ENCODE measurements around the gene C3orf62. TPM values are rescaled to one million over a fixed set of nuclear protein-coding genes. Genes with fewer than 3 reads are reported as not detected.
"Not testable (repeated sequence)": the region's sequence is repeated elsewhere in the genome, so short reads cannot be mapped to it uniquely, and the experiment has no call there.

The C3orf62 gene
- total RNA-seq, 2 experiments from 2014 or later = 6.9 to 7.1 TPM

DNA sequence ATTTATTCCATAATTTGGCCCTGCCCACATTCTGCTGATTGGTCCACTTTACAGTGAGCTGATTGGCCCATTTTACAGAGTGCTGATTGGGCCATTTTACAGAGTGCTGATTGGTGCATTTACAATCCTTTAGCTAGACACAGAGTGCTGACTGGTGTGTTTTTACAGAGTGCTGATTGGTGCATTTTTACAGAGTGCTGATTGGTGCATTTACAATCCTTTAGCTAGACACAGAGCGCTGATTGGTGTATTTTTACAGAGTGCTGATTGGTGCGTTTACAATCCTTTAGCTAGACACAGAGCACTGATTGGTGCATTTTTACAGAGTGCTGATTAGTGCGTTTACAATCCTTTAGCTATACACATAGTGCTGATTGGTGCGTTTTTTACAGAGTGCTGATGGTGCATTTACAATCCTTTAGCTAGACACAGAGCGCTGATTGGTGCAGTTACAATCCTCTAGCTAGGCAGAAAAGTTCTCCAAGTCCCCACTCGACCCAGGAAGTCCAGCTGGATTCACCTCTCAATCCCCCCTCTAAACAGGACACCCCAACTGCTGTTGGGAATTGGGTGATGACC lies 56.0 kb downstream of the C3orf62 start:
- H3K27me3 Mint-ChIP-seq; POLR2A ChIA-PET; H3K36me3 Mint-ChIP-seq (ENCODE audit: low read depth); H3K4me3 Mint-ChIP-seq; H3K27ac Mint-ChIP-seq; DNase-seq; H3K4me1 Mint-ChIP-seq: not testable (repeated sequence)
- CTCF ChIA-PET = interaction anchor here (0.6 kb wide), 1 partner anchor 243 kb away, joined by 3 read pairs; no protein-coding TSS in a partner anchor
- H3K9me3 Mint-ChIP-seq = peaks cover 10% of the 10 kb centered on the region

DNA sequence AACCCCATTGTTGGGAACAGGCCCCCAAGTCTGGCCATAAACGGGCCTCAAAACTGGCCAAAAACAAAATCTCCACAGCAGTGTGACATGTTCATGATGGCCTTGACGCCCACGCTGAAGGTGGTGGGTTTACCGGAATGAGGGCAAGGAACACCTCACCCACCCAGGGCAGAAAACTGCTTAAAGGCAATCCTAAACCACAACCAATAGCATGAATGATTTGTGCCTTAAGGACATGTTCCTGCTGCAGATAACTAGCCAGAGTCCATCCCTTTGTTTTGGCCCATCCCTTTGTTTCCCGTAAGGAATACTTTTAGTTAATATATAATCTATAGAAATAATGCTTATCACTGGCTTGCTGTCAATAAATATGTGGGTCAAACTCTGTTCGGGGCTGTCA lies 57.9 kb downstream of the C3orf62 start:
- CTCF ChIA-PET = no interaction called here
- DNase-seq = no peak
- no peak overlapping the region for H3K4me3 Mint-ChIP-seq
- no peaks in the 10 kb centered on the region for H3K4me1 Mint-ChIP-seq
- POLR2A ChIA-PET = no interaction called here
- H3K27me3 Mint-ChIP-seq = no peaks in the 10 kb centered on the region
- no peak overlapping the region for H3K27ac Mint-ChIP-seq
- H3K9me3 Mint-ChIP-seq = peaks cover 13% of the 10 kb centered on the region
- peaks cover 3% of the 10 kb centered on the region for H3K36me3 Mint-ChIP-seq (ENCODE audit: low read depth)

Other genes with a start within 250 kb of the C3orf62 start
- 100 to 1,000 TPM; 131 to 133 TPM for gene IMPDH2, start 247.8 kb downstream of the C3orf62 start, total RNA-seq
- gene QRICH1, start 183.2 kb downstream of the C3orf62 start, total RNA-seq = 100 to 1,000 TPM; 136 to 140 TPM
- gene QARS1, start 172.5 kb downstream of the C3orf62 start, total RNA-seq = 100 to 1,000 TPM; 194 to 212 TPM
- 10 to 100 TPM; 61.2 to 61.5 TPM for gene USP19, start 156.4 kb downstream of the C3orf62 start, total RNA-seq
- gene LAMB2, start 144.2 kb downstream of the C3orf62 start, total RNA-seq = not detected
- 10 to 100 TPM; 19.9 to 20.9 TPM for gene CCDC71, start 110.9 kb downstream of the C3orf62 start, total RNA-seq
- gene KLHDC8B, start 105.6 kb downstream of the C3orf62 start, total RNA-seq = 1 to 10 TPM; 1.2 to 1.4 TPM
- 10 to 100 TPM; 77.8 to 85.0 TPM for gene USP4, start 62.8 kb upstream of the C3orf62 start, total RNA-seq
- gene GPX1, start 81.1 kb upstream of the C3orf62 start, total RNA-seq = 10 to 100 TPM; 71.5 to 76.8 TPM
- 100 to 1,000 TPM; 504 to 505 TPM for gene RHOA, start 134.7 kb upstream of the C3orf62 start, total RNA-seq
- 10 to 100 TPM; 19.7 to 22.4 TPM for gene TCTA, start 135.2 kb upstream of the C3orf62 start, total RNA-seq
- gene AMT, start 145.2 kb upstream of the C3orf62 start, total RNA-seq = 1 to 10 TPM; 3.5 to 5.2 TPM
- gene NICN1, start 152.1 kb upstream of the C3orf62 start, total RNA-seq = 10 to 100 TPM; 23.8 to 25.5 TPM
- gene DAG1, start 193.0 kb upstream of the C3orf62 start, total RNA-seq = 10 to 100 TPM; 13.8 to 16.5 TPM